Measurements from ENCODE around the gene COG7. TPM values are rescaled to one million over a fixed set of nuclear protein-coding genes. Genes with fewer than 3 reads are reported as not detected.

Gene COG7
- 8.0 and 13.8 TPM in 2 replicates for total RNA-seq

GRCh38 chr16:23452572-23453337 is at the start of gene COG7:
Gene COG7, minus strand, starts transcription at chr16:23453189. Its CDS starts 195 bp downstream, at chr16:23452994.

Other genes with a start within 250 kb of the COG7 start
- gene SCNN1B, start 150.9 kb downstream of the COG7 start, total RNA-seq: under 0.01 TPM in 1 of 2 replicates, not detected in the other
- 17.9 and 23.3 TPM in 2 replicates for gene GGA2, start 57.3 kb upstream of the COG7 start, total RNA-seq
- gene EARS2, start 104.2 kb upstream of the COG7 start, total RNA-seq: 18.4 and 23.5 TPM in 2 replicates
- gene UBFD1, start 104.5 kb upstream of the COG7 start, total RNA-seq: 55.2 and 74.1 TPM in 2 replicates
- gene NDUFAB1, start 143.1 kb upstream of the COG7 start, total RNA-seq: 102 and 124 TPM in 2 replicates
- 7.1 and 7.9 TPM in 2 replicates for gene PALB2, start 188.1 kb upstream of the COG7 start, total RNA-seq
- 54.0 and 55.7 TPM in 2 replicates for gene DCTN5, start 188.3 kb upstream of the COG7 start, total RNA-seq
- gene PLK1, start 225.7 kb upstream of the COG7 start, total RNA-seq: 9.4 and 22.8 TPM in 2 replicates